HG03575 (cell line): ENCODE measurements around the gene NDOR1.

ENCODE experiments used
- ATAC-seq: cut with Tn5 transposase; IDR thresholded peaks from one replicate; pipeline ENCODE4 v1.9.1; 2021; ENCODE audit not compliant: unreplicated experiment, insufficient number of reproducible peaks, low FRiP score; ENCODE audit errors: extremely low read depth

NDOR1 gene

GRCh38 chr9:137192859-137193258 lies 12.6 kb upstream of the NDOR1 start:
- ATAC-seq = no peak

GRCh38 chr9:137193771-137194170 lies 11.7 kb upstream of the NDOR1 start:
- ATAC-seq = no peak

- no peak for ATAC-seq
Measured at GRCh38 chr9:137194388-137194787, 11.1 kb upstream of the NDOR1 start.

DNA sequence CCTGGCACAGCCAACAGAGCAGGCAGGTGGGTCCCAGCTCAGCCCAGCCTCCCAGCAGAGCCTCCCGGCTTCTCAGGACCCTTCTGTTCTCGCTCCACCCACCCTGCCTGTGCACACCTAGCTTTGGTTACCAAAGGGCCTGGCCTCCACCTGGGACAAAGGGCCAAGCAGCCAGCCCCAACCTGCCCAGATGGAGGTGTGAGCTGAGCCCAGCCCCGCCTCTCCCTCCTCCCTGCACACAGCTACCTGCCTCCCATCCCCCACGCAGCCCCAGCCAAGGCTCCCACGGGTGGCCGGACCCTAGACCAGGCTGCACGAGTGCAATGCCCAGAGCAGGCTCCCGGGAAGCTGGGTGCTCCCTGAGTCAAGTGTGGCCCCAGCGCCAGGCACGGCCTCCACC lies 10.6 kb upstream of the NDOR1 start:
- no peak for ATAC-seq

DNA sequence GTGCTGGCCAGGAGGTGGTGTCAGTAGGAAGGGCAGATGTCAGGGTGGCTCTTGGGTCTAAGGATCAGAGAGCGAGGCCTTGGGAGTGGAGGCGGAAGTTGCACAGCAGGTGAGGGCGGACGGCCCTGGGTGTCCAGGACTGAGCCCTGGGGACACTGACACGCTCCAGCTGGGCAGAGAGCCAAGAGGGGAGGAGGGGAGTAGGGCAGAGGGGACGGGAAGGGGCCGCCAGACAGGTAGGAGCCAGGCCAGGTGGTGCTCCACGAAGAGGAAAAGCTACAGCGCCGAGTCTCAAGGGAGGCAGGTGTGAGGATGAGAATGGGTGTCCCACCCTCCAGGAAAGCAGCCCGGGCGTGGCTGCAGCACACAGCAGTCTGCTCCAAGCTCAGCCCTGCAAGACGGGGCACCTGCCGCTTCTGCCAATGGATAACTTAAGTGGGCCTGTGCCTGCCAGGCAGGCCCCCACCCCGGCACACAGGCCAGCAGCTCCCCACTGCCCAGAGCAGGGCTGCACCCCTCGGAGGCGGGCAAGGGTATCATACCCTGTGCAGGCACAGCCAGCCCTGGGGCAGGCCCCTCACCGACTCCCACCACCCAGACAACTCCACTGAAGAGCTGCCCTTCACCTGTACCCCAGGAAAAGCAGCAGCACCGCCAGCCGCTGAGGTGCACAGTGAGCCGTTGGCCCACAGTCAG lies 9.8 kb upstream of the NDOR1 start:
- ATAC-seq = no peak

DNA sequence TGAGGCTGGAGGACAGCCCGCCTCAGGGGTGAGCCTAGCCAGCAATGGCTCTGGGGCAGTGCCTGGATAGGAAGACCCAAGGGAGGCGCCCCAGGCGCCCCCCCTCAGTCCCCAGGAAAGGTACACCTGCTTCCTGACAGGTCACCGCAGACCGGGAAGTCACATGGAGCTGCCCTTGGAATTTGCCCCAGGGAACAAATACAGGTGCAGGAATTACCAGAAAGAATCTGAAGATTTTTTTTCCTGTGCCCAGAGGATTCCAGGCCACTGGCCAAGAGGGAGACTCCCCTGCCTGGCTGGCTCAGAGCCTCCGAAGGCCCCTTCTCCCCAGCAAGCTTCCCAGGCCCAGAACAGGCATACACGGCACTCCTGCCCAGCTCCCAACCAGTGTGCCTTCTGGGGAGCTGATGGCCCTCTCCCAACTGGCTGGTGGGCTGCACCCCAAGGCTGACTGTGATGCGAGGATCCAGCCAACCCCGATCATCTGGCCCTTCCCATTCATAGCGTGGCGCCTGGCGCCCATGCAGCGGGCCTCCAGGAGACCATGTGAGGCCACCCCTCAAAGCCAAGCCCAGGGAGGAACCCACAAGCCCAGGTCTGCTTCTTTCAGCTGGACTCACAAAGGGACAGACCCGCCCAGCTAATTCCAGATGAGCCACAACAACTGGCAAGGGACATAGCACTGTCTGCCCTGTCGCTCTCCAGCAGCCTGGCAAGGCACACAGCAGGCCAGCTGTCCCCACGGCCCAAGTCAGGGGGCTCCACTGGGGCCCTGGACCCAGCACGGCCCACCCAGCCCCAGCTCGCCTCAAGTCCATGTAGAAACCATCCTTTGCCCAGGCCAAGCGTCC lies 7.2 kb upstream of the NDOR1 start:
- ATAC-seq = no peak

DNA sequence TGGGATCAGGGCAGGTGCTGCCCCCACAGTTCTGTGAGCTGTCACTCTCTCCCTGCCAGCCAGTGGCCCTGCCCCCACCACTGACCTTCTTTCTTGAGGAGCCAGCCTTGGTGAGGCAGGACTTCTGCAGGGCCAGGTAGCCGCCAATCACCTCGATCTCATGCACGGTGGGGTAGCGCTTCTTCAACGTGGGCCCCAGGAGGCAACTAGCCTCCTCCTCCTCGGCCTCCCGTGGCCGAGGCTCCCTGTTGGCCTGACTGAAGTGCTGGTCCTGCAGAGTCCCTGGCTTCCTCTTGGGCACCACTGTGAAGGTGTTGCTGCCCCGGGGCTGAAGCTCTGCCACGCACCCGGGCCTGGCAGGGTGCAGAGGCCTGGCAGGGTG lies 6.6 kb upstream of the NDOR1 start:
- no peak for ATAC-seq

DNA sequence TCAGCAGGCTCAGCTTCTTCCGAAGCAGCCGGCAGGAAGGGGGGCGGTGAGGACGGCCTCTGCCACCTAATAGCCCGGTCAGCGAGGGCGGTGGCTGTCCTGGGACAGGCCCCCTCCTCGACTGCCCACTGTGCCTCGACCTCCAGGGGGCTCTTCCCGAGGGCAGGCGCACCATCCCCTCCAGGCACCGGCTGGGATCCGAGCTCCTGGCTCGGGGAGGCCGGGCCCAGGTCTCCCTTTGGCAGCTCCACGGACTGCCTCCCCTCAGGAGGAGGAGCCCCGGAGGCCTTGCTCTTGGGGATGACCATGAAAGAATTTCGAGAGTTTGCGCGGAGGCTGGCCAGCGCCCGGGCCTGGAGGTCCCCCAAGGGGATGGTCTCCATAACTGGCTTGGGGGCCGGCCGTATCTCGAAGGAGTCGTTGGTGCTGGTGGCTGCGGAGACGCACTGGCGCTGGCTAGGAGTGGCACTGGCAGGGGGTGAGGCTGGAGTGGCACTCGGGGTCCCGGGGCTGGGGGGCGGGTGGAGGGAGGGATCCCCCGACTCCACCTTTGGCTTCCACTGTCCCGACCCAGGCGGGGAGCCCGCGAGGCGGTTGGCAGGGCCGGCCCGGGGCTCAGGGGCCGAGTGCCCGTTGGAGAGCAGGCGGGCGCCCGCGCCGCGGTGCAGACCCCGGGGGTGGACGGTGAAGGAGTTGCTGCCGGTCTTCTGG lies 5.9 kb upstream of the NDOR1 start:
- ATAC-seq = no peak

DNA sequence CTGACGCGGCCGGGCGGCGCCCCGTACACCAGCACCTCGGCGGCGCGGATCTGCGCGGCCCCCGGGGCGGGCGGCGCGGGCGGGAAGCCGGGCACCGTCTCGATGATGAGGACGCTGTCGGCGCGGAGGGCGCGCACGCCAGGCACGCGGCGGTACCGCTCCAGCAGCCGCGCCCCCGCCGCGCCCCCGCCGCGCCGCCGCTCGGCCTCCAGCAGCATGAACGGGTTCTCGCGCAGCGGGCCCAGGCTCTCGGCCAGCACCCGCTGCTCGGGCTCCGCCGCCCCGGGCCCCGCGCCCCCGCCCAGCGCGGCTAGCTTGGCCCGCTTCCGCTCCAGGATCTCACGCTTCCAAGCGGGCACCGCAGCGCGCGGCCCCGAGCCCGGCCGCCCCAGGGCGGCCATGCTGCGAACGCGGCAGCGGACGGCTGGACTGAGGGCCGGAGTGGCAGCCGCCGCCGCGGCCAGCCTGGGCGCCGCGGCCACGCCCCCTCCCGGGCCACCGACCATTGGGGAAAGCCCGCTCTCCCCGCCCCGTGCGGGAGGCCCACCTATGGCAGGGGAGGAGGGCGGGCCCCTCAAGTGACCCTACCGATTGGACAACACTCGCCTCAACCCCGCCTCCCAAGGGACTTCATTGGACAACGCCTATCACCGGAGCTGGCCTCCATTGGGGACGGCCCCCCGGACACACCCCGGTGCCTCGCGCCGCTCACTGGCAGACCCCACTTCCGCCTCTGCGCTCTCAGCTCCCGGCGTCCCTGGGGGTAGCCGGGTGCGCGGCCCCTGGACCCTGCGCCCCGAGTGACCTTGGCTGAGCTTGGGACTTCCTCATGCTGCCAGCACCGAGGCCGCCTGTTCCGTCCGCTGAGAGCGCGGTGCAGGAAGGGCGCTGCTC lies 4.9 kb upstream of the NDOR1 start, which contains the start of gene TPRN:
Gene TPRN (minus strand): TSS at position 431 of the 894 bp plus-strand sequence. CDS start 30 bp downstream, at position 401.
- ATAC-seq = peak; percentile 60

DNA sequence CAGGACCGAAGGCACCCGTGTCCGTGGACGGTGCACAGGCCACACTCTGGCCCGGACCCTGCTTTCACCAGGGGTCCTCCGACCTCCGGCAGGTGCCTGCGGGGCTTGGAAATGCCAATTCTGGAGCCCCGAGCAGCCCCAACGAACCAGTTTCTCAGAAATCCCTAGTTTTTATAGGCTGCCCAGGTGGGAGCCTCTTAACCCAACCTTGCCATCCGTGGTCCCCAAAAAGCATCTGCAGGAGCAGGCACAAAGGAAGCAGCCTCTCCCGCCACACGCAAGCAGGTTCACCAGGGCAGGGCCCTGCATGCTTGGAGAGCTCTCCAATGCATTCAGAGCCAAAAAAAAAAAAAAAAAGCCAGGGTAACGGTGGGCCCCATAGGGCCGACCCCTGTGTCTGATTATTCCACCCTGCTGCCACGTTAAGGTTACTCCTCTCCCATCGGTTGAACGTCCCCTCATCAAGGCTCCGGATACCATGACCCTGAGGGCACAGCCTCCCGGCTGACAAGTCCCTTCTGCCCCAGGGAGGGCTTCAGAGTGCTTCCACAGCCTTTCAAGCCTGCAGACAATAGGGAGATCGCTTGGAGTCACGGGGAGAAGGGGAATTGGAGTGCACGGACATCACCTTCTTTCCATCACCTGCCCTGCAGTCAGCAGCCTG lies 4.2 kb upstream of the NDOR1 start:
- ATAC-seq = no peak

DNA sequence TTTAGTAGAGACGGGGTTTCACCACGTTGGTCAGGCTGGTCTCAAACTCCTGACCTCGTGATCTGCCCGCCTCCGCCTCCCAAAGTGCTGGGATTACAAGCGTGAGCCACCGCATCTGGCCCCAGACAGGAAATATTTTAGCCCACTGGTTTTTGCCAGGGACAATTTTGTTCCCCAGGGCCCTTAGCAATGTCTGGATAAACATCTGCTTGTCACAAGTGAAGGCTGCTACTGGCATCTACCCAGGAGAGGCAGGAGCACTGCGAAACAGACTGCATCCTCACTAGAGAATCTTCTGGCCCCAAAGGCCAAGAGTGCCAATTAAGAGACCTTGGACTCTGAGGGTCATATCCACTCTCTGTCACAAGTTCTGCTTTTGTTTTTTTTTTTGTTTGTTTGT lies 2.5 kb upstream of the NDOR1 start:
- ATAC-seq = no peak

GRCh38 chr9:137204731-137205125 lies 772 bp upstream of the NDOR1 start:
- ATAC-seq = no peak

- ATAC-seq = no peak
Measured at GRCh38 chr9:137206602-137207001, 1.1 kb downstream of the NDOR1 start.

- no peak for ATAC-seq
Measured at GRCh38 chr9:137211532-137211931, 6.0 kb downstream of the NDOR1 start.

- ATAC-seq = no peak
Measured at GRCh38 chr9:137212520-137212919, 7.0 kb downstream of the NDOR1 start.

DNA sequence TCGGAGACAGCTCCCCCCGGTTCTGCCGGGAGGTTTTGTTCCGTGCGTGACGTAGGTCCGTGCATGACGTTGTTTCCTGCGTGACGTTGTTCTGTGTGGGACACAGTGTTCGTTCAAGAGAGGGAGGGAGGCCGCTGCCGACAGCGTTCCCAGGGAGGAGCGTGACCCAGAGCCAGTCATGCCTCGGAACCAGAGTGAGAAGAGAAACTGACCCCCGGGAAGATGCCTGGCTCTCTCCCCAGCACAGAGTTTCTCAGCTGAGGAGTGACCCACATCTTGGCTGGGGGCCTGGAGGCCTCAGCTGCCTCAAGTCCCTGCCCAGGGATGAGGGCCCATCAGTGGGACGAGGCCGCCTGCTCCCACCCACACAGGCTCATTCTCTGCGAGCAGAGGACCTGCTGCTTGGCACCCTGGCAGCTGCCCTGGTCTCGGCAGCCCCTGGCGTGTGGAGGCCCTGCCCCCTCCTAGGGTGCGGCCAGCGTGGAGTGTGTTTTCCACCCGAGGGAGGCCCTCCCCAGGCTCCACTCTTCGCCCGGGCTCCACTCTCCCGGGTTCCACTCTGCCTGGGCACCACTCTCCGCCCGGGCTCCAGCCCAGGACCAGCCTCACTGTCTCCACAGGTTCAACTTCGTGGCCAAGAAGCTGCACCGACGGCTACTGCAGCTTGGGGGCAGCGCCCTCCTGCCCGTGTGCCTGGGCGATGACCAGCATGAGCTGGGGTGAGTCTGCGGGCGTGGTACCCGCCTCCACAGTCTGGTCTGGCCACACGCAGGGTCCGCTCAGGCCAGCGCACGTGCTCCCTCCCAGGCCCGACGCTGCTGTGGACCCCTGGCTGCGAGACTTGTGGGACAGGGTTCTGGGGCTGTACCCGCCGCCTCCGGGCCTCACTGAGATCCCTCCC lies 7.9 kb downstream of the NDOR1 start:
- ATAC-seq = no peak

GRCh38 chr9:137214620-137215019 lies 9.1 kb downstream of the NDOR1 start:
- no peak for ATAC-seq
